Measurements from ENCODE around the gene HIF3A.
A peak's percentile ranks its signal among the peaks of the same experiment; 100 is the strongest.
"Not testable (repeated sequence)": the region's sequence is repeated elsewhere in the genome, so short reads cannot be mapped to it uniquely, and the experiment has no call there.

The HIF3A gene

GRCh38 chr19:46361915-46362314 is 65.1 kb downstream of the HIF3A start:
- no peak for DNase-seq (ENCODE audit: low spot score)

GRCh38 chr19:46364359-46364758 is 67.5 kb downstream of the HIF3A start:
- no peak for DNase-seq (ENCODE audit: low spot score)

GRCh38 chr19:46365561-46365960 is 68.7 kb downstream of the HIF3A start:
- DNase-seq (ENCODE audit: low spot score): no peak

GRCh38 chr19:46366620-46367292 is 69.9 kb downstream of the HIF3A start:
- DNase-seq (ENCODE audit: low spot score): no peak

GRCh38 chr19:46367426-46367825 is 70.6 kb downstream of the HIF3A start:
- DNase-seq (ENCODE audit: low spot score): no peak

GRCh38 chr19:46368116-46368515 is 71.3 kb downstream of the HIF3A start:
- no peak for DNase-seq (ENCODE audit: low spot score)

GRCh38 chr19:46369817-46370216 is 73.0 kb downstream of the HIF3A start:
- DNase-seq (ENCODE audit: low spot score): no peak

- DNase-seq (ENCODE audit: low spot score): no peak
These were observed 74.6 kb downstream of the HIF3A start for GRCh38 chr19:46371371-46371901.

- no peak for DNase-seq (ENCODE audit: low spot score)
These were observed 76.2 kb downstream of the HIF3A start for GRCh38 chr19:46372901-46373490.

GRCh38 chr19:46373491-46374359 is 76.9 kb downstream of the HIF3A start:
- DNase-seq (ENCODE audit: low spot score): peak; percentile 56

- DNase-seq (ENCODE audit: low spot score): no peak
These were observed 78.0 kb downstream of the HIF3A start for GRCh38 chr19:46374536-46375475.

- DNase-seq (ENCODE audit: low spot score): not testable (repeated sequence)
These were observed 78.7 kb downstream of the HIF3A start for GRCh38 chr19:46375476-46376067.

GRCh38 chr19:46376241-46377153 is 79.7 kb downstream of the HIF3A start:
- no peak for DNase-seq (ENCODE audit: low spot score)

GRCh38 chr19:46378268-46378667 is 81.4 kb downstream of the HIF3A start:
- DNase-seq (ENCODE audit: low spot score): peak; percentile 76

- no peak for DNase-seq (ENCODE audit: low spot score)
These were observed 83.8 kb downstream of the HIF3A start for GRCh38 chr19:46380690-46381089.

GRCh38 chr19:46381346-46381745 is 84.5 kb downstream of the HIF3A start:
- no peak for DNase-seq (ENCODE audit: low spot score)

- no peak for DNase-seq (ENCODE audit: low spot score)
These were observed 85.0 kb downstream of the HIF3A start for GRCh38 chr19:46381756-46382345.

- DNase-seq (ENCODE audit: low spot score): no peak
These were observed 86.5 kb downstream of the HIF3A start for GRCh38 chr19:46383171-46383815.

GRCh38 chr19:46383846-46384245 is 87.0 kb downstream of the HIF3A start:
- DNase-seq (ENCODE audit: low spot score): no peak
